Thyroid gland (tissue), 4 donors: ENCODE data around the gene KRTAP10-5. TPM values are rescaled to one million over a fixed set of nuclear protein-coding genes. Genes with fewer than 3 reads are reported as not detected.
"Not testable (repeated sequence)": the region's sequence is repeated elsewhere in the genome, so short reads cannot be mapped to it uniquely, and the experiment has no call there.

Source experiments
- DNase-seq, 2 donors: peaks; one replicate each; pipeline ENCODE4 v3.0.0-alpha.2; 2019
- H3K27ac ChIP-seq, 3 donors: fragments of 200-600 bp; sonication (generic); 1 replicate in 2 of 3; 2 replicates in 1 of 3; pipeline ENCODE4 v1.5.1; 2016 to 2019; ENCODE audit warnings: mild to moderate bottlenecking in 1 of 3, moderate library complexity in 1 of 3
- H3K27me3 ChIP-seq: fragments of 200-600 bp; sonication (generic); one replicate; pipeline ENCODE4 v1.5.1; 2019
- H3K36me3 ChIP-seq, 2 donors: fragments of 200-600 bp; sonication (generic); one replicate each; pipeline ENCODE4 v1.5.1; 2016 to 2019
- H3K4me1 ChIP-seq, 2 donors: fragments of 200-600 bp; sonication (generic); one replicate each; pipeline ENCODE4 v1.5.1; 2017 to 2019
- H3K4me3 ChIP-seq, 3 donors: fragments of 200-600 bp; sonication (generic); replicated peaks in 1 of 3; 1 replicate in 2 of 3; 2 replicates in 1 of 3; pipeline ENCODE4 v1.5.1; 2016; ENCODE audit warnings: mild to moderate bottlenecking in 1 of 3
- H3K9me3 ChIP-seq: fragments of 200-600 bp; sonication (generic); one replicate; pipeline ENCODE4 v1.5.1; 2017
- CTCF ChIP-seq, 6 experiments: fragments of 200-600 bp in 3 of 6; fragments of 450-650 bp in 3 of 6; sonication (generic) in 3 of 6; IDR thresholded peaks; one replicate each; pipeline ENCODE4 v1.5.1; 2016 to 2019; ENCODE audit warnings: antibody characterized with exemption in 6 of 6, mild to moderate bottlenecking in 2 of 6, inconsistent platforms in 1 of 6, moderate library complexity in 1 of 6
- POLR2A ChIP-seq, 2 donors: fragments of 450-650 bp; IDR thresholded peaks; one replicate each; pipeline ENCODE4 v1.6.1; 2017; ENCODE audit warnings: antibody characterized with exemption in 2 of 2, mild to moderate bottlenecking in 2 of 2, moderate library complexity in 1 of 2
- WGBS, 2 donors: methylation state at CpG; one replicate each; pipeline ENCODE4 v1.1.5; 2017; 5-methylcytosine and 5-hydroxymethylcytosine counted together
- intact Hi-C: fragments of 100-400 bp; cut with DNase I; formaldehyde crosslinking; loops from one replicate; pipeline ENCODE4 v1.15.1; 2023
- total RNA-seq, 4 donors: library from RNA; depleted of rRNA; stranded (reverse); fragments of >200 nt; gene quantifications; one replicate each; pipeline ENCODE4 v1.2.3, GENCODE V29; 2016

KRTAP10-5 gene
- total RNA-seq, 4 donors from 2014 or later, result 0.78 TPM; not detected in 3

GRCh38 chr21:44596068-44596725, 15.8 kb upstream of the KRTAP10-5 start:
- intact Hi-C loops, result no loop called here
- Histone ChIP-seq H3K9me3 (no peaks in the 10 kb centered on the region), H3K27ac (no peak overlapping the region), H3K4me3 (no peak overlapping the region), H3K4me1 (no peaks in the 10 kb centered on the region), H3K36me3 (no peaks in the 10 kb centered on the region), H3K27me3 (no peaks in the 10 kb centered on the region)
- 68 to 80% methylated on average over 9 of the region's 9 CpGs for WGBS, 2 donors
- no peak for TF ChIP-seq POLR2A (IDR thresholded peaks at IDR 0.05)
- DNase-seq, result no peak

- no peak for DNase-seq
- WGBS, 2 donors, result 82 to 84% methylated on average over 6 of the region's 6 CpGs
- intact Hi-C loops, result no loop called here
- H3K9me3 ChIP-seq, result no peaks in the 10 kb centered on the region
- no peak for TF ChIP-seq CTCF (IDR thresholded peaks at IDR 0.05)
- TF ChIP-seq POLR2A (IDR thresholded peaks at IDR 0.05), result no peak
- no peaks in the 10 kb centered on the region for H3K36me3 ChIP-seq
- no peak overlapping the region for H3K27ac ChIP-seq
- no peaks in the 10 kb centered on the region for H3K4me1 ChIP-seq
- no peak overlapping the region for H3K4me3 ChIP-seq
- H3K27me3 ChIP-seq, result no peaks in the 10 kb centered on the region
These were observed 15.1 kb upstream of the KRTAP10-5 start for GRCh38 chr21:44595524-44595923.

DNA sequence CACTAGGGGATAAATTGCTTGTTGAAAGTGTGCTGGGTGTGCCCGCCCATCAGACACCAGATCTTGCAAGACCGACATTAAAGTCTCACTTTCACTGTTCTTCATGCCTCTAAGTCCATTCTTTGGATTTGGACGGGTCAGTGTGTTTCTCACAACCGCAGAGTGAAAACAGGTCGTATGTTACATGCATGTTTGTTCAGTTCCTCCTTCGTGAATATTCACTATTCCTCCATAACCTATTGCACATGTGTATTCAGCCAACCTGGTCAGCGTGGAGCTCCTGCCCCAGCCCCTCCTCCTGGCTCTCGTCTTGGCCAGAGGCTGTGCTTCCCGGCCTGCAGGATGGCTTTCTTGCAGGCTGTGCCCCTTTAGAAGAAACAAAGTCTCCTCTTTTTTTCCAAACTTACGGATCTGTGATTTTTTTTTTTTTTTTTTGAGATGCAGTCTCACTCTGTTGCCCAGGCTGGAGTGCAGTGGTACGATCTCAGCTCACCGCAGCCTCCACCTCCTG, 14.1 kb upstream of the KRTAP10-5 start:
- Histone ChIP-seq H3K4me1 (no peaks in the 10 kb centered on the region), H3K27ac (no peak overlapping the region), H3K4me3 (no peak overlapping the region), H3K36me3 (no peaks in the 10 kb centered on the region), H3K27me3 (no peaks in the 10 kb centered on the region), H3K9me3 (no peaks in the 10 kb centered on the region)
- no peak for DNase-seq
- WGBS, 2 donors, result 83 to 87% methylated on average over 12 of the region's 12 CpGs
- intact Hi-C loops, result no loop called here
- TF ChIP-seq CTCF (IDR thresholded peaks at IDR 0.05) (no peak), POLR2A (IDR thresholded peaks at IDR 0.05) (no peak)

DNA sequence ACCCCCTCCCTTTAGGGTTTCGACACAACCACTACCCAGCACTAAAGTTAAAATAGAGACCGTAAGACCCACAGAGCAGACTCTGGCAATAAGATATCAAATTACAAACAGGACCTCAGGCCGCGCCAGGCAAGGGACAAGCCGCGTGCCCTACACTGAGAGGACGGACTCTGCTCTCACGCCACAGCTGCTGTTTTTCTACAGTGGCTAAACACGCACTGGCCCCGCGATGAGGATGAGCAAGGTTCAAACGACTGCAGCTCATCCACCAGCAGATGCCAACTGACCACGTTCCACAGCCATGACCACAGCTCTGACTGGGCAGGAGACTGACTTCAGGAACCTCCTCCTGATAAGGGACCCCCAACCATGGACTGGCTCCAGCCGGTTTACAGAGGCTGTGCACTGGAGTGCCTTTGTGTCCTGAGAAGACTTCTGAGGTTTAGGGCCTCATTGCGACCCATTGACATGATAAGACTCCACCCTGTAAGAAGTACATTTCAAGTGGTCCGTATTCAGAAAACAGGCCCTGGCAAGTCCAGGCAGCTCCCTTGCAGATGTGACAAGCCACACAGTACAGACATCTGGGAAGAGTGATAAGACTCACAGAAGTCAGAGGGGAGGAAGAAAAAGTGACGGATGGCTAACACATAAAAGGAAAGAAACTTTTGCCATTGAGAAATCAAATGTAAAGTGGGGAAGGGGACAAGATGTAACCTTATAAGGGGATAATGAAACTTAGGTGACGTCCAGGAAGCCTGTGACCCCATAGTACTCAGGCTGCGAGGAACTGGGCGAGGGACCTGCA, 13.4 kb upstream of the KRTAP10-5 start:
- TF ChIP-seq CTCF (IDR thresholded peaks at IDR 0.05) (no peak), POLR2A (IDR thresholded peaks at IDR 0.05) (no peak)
- WGBS, 2 donors, result 58 to 79% methylated on average over 9 to 14 of the region's 20 CpGs

GRCh38 chr21:44592446-44593311, 12.3 kb upstream of the KRTAP10-5 start, which contains the start of gene KRTAP10-6:
KRTAP10-6 (minus strand) TSS chr21:44592505; CDS start chr21:44592484, 21 bp downstream.
- TF ChIP-seq POLR2A (IDR thresholded peaks at IDR 0.05), result no peak
- DNase-seq, result no peak
- Histone ChIP-seq H3K9me3 (no peaks in the 10 kb centered on the region), H3K36me3 (no peaks in the 10 kb centered on the region), H3K27me3 (no peaks in the 10 kb centered on the region), H3K4me3 (no peak within 1 kb of the TSS), H3K4me1 (no peaks in the 10 kb centered on the region), H3K27ac (no peak within 1 kb of the TSS)
- intact Hi-C loops, result no loop called here
- 64 to 81% methylated on average over 17 to 21 of the region's 33 CpGs for WGBS, 2 donors

More for the DNA sequence above, 13.4 kb upstream of the KRTAP10-5 start:
- no peak overlapping the region for H3K27ac ChIP-seq
- H3K4me1 ChIP-seq, result no peaks in the 10 kb centered on the region
- DNase-seq, result no peak
- intact Hi-C loops, result no loop called here
- no peaks in the 10 kb centered on the region for H3K9me3 ChIP-seq
- H3K4me3 ChIP-seq, result no peak overlapping the region
- no peaks in the 10 kb centered on the region for H3K36me3 ChIP-seq
- no peaks in the 10 kb centered on the region for H3K27me3 ChIP-seq

DNA sequence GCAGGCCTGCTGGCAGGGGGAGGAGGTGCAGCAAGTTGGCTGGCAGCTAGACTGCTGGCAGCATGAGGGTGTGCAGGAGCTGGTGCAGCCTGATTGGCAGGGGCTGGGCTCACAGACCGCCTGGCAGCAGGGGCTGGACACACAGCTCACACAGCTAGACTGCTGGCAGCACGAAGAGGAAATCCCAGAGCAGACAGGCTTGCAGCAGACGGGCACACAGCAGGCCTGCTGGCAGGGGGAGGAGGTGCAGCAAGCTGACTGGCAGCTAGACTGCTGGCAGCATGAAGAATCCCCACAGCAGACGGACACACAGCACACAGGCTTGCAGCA, 11.4 kb upstream of the KRTAP10-5 start:
- H3K27ac ChIP-seq, DNase-seq, H3K27me3 ChIP-seq, H3K9me3 ChIP-seq, intact Hi-C loops, H3K4me1 ChIP-seq, H3K4me3 ChIP-seq, H3K36me3 ChIP-seq: not testable (repeated sequence)
- WGBS, 2 donors, result 60 to 100% methylated on average over 1 of the region's 4 CpGs

DNA sequence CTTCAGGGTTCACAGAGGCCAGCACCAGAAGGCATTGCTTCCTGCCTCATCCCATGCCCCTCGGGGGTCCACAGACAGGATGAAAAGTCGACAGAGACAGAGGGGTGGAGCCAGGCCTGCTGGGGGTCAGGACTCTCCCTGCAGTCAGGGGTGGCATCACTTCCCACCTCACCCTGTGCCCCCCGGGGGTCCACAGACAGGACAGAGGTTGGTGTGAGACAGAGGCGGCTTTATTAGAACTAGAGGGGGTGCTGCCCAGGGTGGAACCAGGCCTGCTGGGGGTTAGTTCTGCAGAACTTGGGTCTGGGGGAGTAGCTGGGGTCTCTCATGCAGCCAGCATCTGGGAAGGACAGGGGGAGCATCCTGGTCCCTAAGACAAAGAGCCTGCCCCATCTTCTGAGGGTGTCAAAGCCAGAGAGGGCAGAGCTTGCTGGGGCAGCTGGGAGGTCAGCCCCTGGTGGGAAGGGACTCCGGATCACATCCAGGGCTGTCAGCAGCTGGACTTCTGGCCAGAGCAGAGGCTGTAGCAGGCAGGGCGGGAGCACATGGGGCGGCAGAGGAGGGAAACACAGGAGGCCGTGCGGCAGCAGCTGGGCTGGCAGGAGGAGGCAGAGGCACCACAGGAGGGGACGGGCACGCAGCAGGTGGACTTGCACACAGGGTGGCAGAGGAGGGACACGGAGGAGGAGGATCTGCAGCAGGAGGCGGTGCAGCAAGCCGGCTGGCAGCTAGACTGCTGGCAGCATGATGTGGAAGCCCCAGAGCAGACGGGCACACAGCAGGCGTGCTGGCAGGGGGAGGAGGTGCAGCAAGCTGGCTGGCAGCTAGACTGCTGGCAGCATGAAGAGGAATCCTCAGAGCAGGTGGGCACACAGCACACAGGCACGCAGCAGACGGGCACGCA, 10.7 kb upstream of the KRTAP10-5 start:
- H3K4me1 ChIP-seq, H3K9me3 ChIP-seq, intact Hi-C loops, H3K36me3 ChIP-seq, H3K4me3 ChIP-seq, H3K27me3 ChIP-seq, DNase-seq, H3K27ac ChIP-seq: not testable (repeated sequence)
- 71 to 73% methylated on average over 13 to 16 of the region's 19 CpGs for WGBS, 2 donors
